HL-60/S4 treated with phorbol 12-myristate 13-acetate at 8.2 ng/mL for 4 days and 3 days (cell line): ENCODE results near the gene LCP2.
"Not testable (repeated sequence)": the region's sequence is repeated elsewhere in the genome, so short reads cannot be mapped to it uniquely, and the experiment has no call there.

Source experiments
- in situ Hi-C: fragments of 300-500 bp; cut with MboI; formaldehyde crosslinking; loops from 2 replicates; pipeline ENCODE4 v1.15.0; 2022; ENCODE audit warnings: low sequenced_read_pairs

The LCP2 gene

GRCh38 chr5:170250810-170251317 lies 46.7 kb downstream of the LCP2 start:
- in situ Hi-C loops, result no loop called here

DNA sequence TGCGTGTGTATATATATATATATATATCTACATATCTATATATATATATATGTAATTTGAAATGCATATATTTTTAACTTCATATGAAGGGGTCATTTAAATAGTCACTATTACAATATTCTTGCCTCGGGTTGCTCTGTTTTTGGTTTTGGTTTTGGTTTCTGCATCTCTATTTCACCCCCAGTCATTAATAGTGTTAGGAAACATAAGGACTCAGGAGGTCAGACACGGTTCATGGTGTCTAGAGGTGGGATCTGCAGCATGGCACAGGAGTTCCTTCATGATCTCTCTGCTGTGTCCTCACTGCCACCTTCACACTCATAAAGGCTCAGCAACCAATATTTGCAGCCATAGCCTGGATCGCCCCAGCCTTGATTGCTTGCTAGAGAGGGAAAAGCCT lies 48.2 kb downstream of the LCP2 start:
- in situ Hi-C loops, result no loop called here

DNA sequence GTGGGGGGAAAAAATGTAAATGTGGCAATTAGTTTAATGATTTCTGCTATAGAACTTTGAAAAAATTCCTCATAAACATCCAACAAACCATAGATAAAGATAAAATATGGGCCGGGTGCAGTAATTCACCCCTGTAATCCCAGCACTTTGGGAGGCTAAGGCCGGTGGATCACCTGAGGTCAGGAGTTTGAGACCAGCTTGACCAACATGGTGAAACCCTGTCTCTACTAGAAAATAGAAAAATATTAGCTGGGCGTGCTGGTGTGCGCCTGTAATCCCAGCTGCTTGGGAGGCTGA lies 48.7 kb downstream of the LCP2 start:
- in situ Hi-C loops, result not testable (repeated sequence)

DNA sequence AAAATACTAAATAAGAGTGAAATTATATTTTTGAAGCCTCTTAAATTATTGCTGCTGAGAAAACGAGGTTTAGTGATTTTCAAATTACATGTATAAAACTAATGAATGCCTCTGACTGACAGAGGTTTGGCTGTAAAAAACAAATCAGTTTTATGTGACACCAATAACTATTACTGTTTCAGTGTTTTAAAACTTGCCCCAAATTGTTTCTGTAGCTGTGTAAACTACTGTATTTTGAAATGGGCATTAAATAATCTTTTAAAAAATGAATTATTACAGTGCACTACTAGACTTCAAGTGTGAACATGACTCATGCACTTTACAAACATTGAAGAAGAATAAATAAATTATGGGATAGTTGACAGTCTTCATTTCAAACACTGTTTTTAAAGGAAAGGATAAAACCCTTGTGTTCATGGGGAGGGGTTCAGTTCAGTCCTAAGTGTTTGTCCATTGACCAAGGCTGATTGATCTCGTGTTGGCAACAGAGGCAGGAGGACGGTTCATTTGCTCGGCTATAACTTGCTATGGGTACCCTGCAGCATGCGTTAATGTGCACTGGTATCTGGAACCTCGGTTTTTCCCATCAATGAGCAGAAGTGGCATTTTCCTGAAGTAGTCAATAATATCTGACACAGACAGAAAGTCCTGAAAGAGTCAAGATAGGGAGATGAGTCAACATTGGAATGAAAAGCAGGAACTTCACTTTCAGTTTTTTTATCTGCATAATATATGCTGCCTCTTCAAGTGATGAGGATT lies 49.2 kb downstream of the LCP2 start:
- in situ Hi-C loops, result no loop called here

GRCh38 chr5:170247363-170247762 lies 50.2 kb downstream of the LCP2 start:
- in situ Hi-C loops, result no loop called here

GRCh38 chr5:170246126-170246870 lies 51.3 kb downstream of the LCP2 start:
- in situ Hi-C loops, result no loop called here

GRCh38 chr5:170245436-170245835 lies 52.1 kb downstream of the LCP2 start:
- in situ Hi-C loops, result not testable (repeated sequence)

GRCh38 chr5:170238456-170239196 lies 59.0 kb downstream of the LCP2 start:
- in situ Hi-C loops, result no loop called here

GRCh38 chr5:170235876-170236864 lies 61.4 kb downstream of the LCP2 start:
- in situ Hi-C loops, result no loop called here

GRCh38 chr5:170233358-170233892 lies 64.2 kb downstream of the LCP2 start:
- in situ Hi-C loops, result no loop called here

- in situ Hi-C loops, result no loop called here
These were observed 64.8 kb downstream of the LCP2 start, which contains the start of gene C5orf58 for GRCh38 chr5:170232786-170233185. Gene C5orf58, plus strand, starts transcription at chr5:170232985. Its CDS starts 1,992 bp downstream, at chr5:170234977.

- in situ Hi-C loops, result no loop called here
These were observed 68.7 kb downstream of the LCP2 start for GRCh38 chr5:170228762-170229435.

GRCh38 chr5:170226661-170227060 lies 70.9 kb downstream of the LCP2 start:
- in situ Hi-C loops, result no loop called here

GRCh38 chr5:170226129-170226615 lies 71.4 kb downstream of the LCP2 start:
- in situ Hi-C loops, result no loop called here

GRCh38 chr5:170225326-170226128 lies 72.0 kb downstream of the LCP2 start:
- in situ Hi-C loops, result no loop called here

- in situ Hi-C loops, result no loop called here
These were observed 73.7 kb downstream of the LCP2 start for GRCh38 chr5:170223906-170224305.

DNA sequence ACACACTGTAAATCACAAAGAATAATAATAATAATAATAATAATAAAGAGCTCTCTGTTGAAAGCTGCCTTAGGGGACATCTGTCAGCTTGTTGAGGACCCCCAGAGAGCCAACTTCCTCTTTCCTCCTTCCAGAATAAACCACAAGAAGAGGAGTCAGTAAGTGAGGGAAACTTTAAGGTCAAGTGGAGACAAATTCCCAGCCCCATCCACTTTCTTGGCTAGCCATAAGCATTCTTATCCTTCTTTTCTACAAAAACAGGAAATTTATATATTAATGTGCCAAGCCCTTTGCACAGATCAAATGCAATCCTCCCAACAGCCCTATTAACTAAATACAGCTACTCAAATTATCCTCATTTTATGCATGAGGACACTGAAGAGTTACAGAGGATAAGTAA lies 74.2 kb downstream of the LCP2 start:
- in situ Hi-C loops, result no loop called here

DNA sequence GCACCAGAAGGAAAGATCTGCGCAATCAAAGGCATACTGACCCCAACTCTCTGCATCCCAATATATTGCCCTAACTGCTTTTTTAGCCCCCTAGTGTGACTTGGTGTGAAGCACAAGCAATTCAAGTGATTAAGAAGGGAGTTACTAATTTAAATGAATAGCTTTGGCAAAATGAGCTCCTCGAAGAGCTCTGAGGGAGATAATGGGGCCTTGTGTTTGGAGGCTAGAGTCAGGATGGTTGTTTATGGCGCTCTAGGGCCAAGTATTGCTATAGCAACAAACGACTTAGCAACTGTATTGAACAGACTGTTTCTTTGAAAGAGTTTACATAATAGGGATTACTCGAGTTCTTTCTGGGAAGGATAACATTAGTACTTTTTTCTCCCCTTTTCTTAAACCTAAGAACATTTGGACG lies 76.2 kb downstream of the LCP2 start:
- in situ Hi-C loops, result no loop called here

DNA sequence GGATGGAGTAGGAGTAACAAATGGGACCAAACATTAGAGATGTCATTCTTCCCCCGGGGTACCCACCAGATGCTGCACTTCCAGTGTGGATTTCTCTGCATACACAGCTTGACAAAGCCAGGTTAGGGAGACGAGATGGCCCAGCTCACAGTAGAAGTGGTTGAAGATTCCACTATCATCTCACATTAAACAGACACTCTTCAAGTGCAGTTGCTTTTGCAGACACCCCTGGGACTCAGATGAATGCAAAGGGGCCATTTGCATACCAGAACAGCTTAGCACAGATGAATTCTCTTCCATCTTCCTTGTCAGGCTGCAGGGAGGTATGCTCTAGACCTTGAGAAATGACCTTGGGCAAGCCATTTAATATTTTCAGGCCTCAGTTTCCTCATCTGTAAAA lies 77.4 kb downstream of the LCP2 start:
- in situ Hi-C loops, result no loop called here
